ENCODE data around the gene CSK. TPM values are rescaled to one million over a fixed set of nuclear protein-coding genes. Genes with fewer than 3 reads are reported as not detected.

Gene CSK
- polyA plus RNA-seq, 3 donors: 37.6 to 54.0 (median 39.3) TPM

GRCh38 chr15:74799856-74800558 is 18.1 kb downstream of the CSK start:
- no peak for DNase-seq (ENCODE audit: low read depth in 3 of 3, low spot score in 2 of 3)

- DNase-seq (ENCODE audit: low read depth in 3 of 3, low spot score in 2 of 3): no peak
These were observed 18.7 kb downstream of the CSK start for GRCh38 chr15:74800559-74801094.

- DNase-seq (ENCODE audit: low read depth in 3 of 3, low spot score in 2 of 3): no peak
These were observed 19.6 kb downstream of the CSK start for GRCh38 chr15:74801311-74801997.

GRCh38 chr15:74802290-74802689 is 20.4 kb downstream of the CSK start:
- DNase-seq (ENCODE audit: low read depth in 3 of 3, low spot score in 2 of 3): no peak

GRCh38 chr15:74802862-74803447 is 21.1 kb downstream of the CSK start:
- DNase-seq (ENCODE audit: low read depth in 3 of 3, low spot score in 2 of 3): no peak

- DNase-seq (ENCODE audit: low read depth in 3 of 3, low spot score in 2 of 3): no peak
These were observed 23.1 kb downstream of the CSK start for GRCh38 chr15:74804935-74805334.

GRCh38 chr15:74807282-74807681 is 25.4 kb downstream of the CSK start:
- no peak for DNase-seq (ENCODE audit: low read depth in 3 of 3, low spot score in 2 of 3)

- DNase-seq (ENCODE audit: low read depth in 3 of 3, low spot score in 2 of 3): no peak
These were observed 26.4 kb downstream of the CSK start for GRCh38 chr15:74808078-74808839.

GRCh38 chr15:74808840-74809229 is 27.0 kb downstream of the CSK start:
- DNase-seq (ENCODE audit: low read depth in 3 of 3, low spot score in 2 of 3): no peak

- no peak for DNase-seq (ENCODE audit: low read depth in 3 of 3, low spot score in 2 of 3)
These were observed 27.4 kb downstream of the CSK start for GRCh38 chr15:74809242-74809641.

GRCh38 chr15:74809956-74810355 is 28.1 kb downstream of the CSK start:
- no peak for DNase-seq (ENCODE audit: low read depth in 3 of 3, low spot score in 2 of 3)

- DNase-seq (ENCODE audit: low read depth in 3 of 3, low spot score in 2 of 3): no peak
These were observed 30.7 kb downstream of the CSK start, which contains the start of gene LMAN1L for GRCh38 chr15:74812533-74812932. LMAN1L (plus strand) TSS chr15:74812835; CDS start chr15:74812855, 20 bp downstream.

GRCh38 chr15:74815121-74815934 is 33.4 kb downstream of the CSK start:
- no peak for DNase-seq (ENCODE audit: low read depth in 3 of 3, low spot score in 2 of 3)

GRCh38 chr15:74815961-74816360 is 34.1 kb downstream of the CSK start:
- DNase-seq (ENCODE audit: low read depth in 3 of 3, low spot score in 2 of 3): no peak

GRCh38 chr15:74816624-74817369 is 34.9 kb downstream of the CSK start:
- DNase-seq (ENCODE audit: low read depth in 3 of 3, low spot score in 2 of 3): no peak

- no peak for DNase-seq (ENCODE audit: low read depth in 3 of 3, low spot score in 2 of 3)
These were observed 35.5 kb downstream of the CSK start for GRCh38 chr15:74817370-74817737.

GRCh38 chr15:74820056-74820455 is 38.2 kb downstream of the CSK start:
- no peak for DNase-seq (ENCODE audit: low read depth in 3 of 3, low spot score in 2 of 3)

GRCh38 chr15:74821091-74821789 is 39.4 kb downstream of the CSK start:
- no peak for DNase-seq (ENCODE audit: low read depth in 3 of 3, low spot score in 2 of 3)

- DNase-seq (ENCODE audit: low read depth in 3 of 3, low spot score in 2 of 3): no peak
These were observed 39.9 kb downstream of the CSK start for GRCh38 chr15:74821790-74822158.
